Placental epithelial cell (primary cell): ENCODE measurements around the gene CMTM4. TPM values are rescaled to one million over a fixed set of nuclear protein-coding genes. Genes with fewer than 3 reads are reported as not detected.

ENCODE experiments used
- small RNA-seq: library from RNA; depleted of rRNA; stranded (forward); fragments of <200 nt; gene quantifications from one replicate; pipeline ENCODE3, GENCODE V24; 2012
- total RNA-seq: library from RNA; depleted of rRNA; stranded (reverse); fragments of >200 nt; gene quantifications from 2 replicates; pipeline ENCODE4 v1.2.3, GENCODE V29; 2012

Gene CMTM4
- 9.8 and 17.1 TPM in 2 replicates for total RNA-seq

DNA sequence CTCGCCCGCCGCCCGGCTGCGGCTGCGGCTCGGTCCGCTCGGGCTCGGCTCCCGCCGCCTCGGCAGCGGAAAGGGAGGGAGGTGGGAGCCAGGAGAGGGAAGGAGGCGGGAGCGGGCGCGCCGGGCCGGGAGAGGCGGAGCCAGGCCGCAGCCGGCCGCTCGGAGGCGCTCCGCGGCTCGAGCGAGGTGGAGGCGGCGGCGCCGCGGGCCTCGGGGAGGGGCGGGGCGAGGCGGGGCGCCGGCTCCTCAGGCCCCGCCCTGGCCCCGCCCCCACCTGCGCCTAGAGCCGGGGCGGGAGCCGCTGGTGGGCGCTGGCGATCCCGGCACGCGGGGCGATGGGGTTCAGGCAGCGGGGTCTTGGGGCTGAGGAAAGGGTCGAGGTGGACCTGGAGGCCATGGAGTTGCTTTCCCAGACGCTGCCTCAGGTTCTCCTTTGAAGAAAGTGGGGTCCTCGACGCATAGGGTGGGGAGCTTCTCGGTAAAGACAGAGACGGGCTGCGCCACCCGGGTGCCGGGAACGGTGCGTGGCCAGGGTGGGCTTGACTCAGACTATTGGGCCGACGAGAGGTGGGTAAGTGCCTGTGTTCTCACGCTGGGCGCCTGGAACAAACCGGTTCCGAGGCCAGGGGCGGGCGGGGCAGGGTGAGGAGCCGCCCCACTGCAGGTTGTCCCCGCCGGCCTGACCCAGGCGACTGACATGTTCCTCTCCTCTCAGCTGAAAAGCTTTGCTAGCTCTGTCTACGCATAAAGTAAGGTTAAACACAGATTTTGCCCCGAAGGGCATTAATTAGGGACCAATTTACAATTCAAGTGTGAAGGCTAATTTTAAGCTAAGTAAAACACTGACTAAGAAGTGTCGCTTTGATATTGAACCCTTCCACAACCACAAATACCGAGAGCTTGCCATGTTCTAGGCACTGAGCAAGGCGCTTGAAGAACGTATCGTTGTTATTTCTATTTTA lies at the start of gene CMTM4:
Gene CMTM4, minus strand, starts transcription at position 75 of the 962 bp plus-strand sequence. CDS start 218 bp downstream, outside the sequence.

DNA sequence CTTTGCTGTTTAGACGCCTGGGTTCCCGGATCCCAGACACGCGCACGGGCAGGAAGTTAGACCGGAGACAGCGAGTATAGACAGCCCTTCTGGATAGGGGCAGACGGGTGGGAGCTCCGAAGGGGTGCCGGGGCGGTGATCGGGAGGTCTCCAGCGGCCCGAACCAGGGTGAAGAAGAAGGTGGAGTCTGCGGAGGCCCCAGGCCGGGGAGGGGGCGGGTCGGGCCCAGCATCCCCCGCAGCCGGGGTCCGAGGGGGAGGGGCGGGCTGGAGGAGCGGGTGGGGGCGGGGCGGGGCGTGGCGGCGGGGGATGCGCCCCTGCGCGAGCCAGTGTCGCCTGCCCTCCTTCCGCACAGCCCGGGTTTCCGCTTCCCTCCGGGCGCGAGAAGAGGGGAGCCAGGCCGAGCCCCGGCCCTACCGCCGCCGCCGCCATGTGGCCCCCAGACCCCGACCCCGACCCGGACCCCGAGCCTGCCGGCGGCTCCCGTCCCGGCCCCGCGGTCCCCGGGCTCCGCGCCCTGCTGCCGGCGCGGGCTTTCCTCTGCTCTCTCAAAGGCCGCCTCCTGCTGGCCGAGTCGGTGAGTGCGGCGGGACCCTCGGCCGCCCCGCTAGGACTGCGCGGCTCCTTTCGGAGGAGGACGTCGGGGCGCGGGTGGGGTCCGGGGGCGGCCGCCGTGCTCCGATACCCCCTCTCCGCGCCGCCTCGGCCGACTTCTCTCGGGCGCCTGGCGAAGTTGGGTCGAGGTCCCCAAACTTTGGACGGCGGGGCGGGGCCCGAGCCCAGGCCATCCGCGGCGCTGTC lies 92.0 kb downstream of the CMTM4 start, which contains the start of gene CMTM3:
Gene CMTM3, plus strand, starts transcription at position 329 of the 801 bp plus-strand sequence. Its CDS starts 102 bp downstream, at position 431.

DNA sequence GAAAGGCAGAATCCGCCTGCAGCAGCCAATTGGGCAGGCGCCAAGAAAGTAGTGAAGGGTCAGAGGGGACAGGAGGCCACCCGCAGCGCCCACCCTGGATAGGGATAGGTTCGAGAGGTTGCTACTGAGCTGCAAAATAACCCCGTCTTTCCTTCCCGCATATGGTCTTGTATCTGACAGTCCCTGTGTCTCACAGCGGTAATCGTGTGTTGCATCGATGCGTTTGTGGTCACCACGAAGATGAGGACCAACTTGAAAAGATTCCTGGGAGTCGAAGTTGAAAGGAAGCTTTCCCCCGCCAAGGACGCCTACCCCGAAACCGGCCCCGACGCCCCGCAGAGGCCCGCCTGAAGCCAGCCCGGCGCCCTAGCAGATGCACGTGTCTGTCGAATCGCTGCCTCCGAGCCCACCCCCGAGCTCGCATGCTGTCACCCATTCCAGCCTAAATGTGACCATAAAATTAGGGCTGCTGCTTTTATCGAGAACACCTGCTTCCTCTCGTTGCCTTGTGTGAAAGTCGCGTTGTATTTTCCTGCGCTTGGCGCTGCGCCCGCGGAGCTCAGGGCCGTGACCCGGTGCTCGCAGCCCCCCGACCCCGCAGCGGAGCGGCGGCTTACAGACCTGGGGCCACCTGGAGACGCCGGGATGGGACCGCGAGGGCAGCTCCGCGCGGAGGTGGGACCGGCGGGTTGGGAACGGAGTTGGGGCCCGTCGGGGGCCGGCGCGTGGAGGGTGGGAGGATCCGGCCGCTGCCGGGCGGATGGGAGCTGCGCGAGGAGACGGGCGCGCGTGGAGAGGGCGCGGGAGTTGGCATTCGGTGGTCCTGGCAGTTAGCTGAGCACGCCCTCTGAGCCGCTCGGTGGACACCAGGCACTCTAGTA lies 117.7 kb downstream of the CMTM4 start, which contains the start of gene CMTM2:
Gene CMTM2, plus strand, starts transcription at position 813 of the 881 bp plus-strand sequence. CDS start 145 bp downstream, outside the sequence.

DNA sequence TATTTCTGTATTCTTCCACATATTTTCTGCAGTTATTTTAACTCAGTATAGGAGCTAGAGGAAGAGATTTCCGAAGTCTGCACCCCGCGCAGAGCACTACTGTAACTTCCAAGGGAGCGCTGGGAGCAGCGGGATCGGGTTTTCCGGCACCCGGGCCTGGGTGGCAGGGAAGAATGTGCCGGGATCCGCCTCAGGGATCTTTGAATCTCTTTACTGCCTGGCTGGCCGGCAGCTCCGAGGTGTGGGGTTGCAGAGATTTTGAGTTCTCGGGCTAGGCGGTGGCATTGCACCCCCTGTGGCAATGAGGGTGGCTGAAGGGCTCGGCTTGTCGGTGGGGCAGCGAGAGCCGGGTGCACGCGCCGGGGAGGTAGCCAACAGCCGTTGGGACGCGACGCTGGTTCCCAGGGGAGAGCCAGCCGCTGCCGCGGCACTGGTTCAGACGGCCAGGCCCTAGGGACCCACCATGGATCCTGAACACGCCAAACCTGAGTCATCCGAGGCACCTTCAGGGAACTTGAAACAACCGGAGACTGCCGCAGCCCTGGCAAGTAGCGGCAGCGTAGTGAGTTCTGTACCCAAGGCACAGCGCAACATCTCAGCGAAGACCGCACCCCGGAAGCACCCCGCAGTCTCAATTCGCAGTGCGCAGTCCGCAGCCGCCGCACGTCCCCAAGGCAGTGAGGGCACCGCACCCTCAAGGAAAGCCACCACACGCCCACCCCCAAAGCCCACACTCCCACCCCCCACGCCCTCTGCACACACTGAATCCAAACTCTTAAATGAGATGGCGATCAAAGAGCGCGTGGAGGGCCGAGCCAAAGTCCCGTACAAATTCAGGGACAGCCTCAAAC lies 130.3 kb downstream of the CMTM4 start, which contains the start of gene CMTM1:
Gene CMTM1, plus strand, starts transcription at position 389 of the 851 bp plus-strand sequence. Its CDS starts 75 bp downstream, at position 464.

Small RNA genes lying within 50 kb of the gene (small RNA-seq; reads per million reads assigned to genes)
- gene CKLF-CMTM1: not detected

Other genes with a start within 250 kb of the CMTM4 start
- 23.1 and 37.3 TPM in 2 replicates for gene TK2, start 146.6 kb downstream of the CMTM4 start, total RNA-seq
- gene CKLF, start 144.2 kb downstream of the CMTM4 start, total RNA-seq: 32.9 and 70.3 TPM in 2 replicates
- 2.1 and 6.7 TPM in 2 replicates for gene CMTM1, start 130.3 kb downstream of the CMTM4 start, total RNA-seq
- not detected in 2 replicates for gene CMTM2, start 117.3 kb downstream of the CMTM4 start, total RNA-seq
- 36.0 and 48.7 TPM in 2 replicates for gene CMTM3, start 92.0 kb downstream of the CMTM4 start, total RNA-seq
- 127 and 164 TPM in 2 replicates for gene DYNC1LI2, start 54.9 kb upstream of the CMTM4 start, total RNA-seq
- gene TERB1, start 104.8 kb upstream of the CMTM4 start, total RNA-seq: 0.79 TPM in 1 of 2 replicates, not detected in the other
- gene NAE1, start 134.2 kb upstream of the CMTM4 start, total RNA-seq: 40.0 and 43.1 TPM in 2 replicates
- gene CA7, start 147.7 kb upstream of the CMTM4 start, total RNA-seq: not detected in 2 replicates
- 5.1 and 6.7 TPM in 2 replicates for gene PDP2, start 183.8 kb upstream of the CMTM4 start, total RNA-seq
- gene CDH16, start 222.1 kb upstream of the CMTM4 start, total RNA-seq: under 0.01 and 0.11 TPM in 2 replicates
- gene RRAD, start 228.8 kb upstream of the CMTM4 start, total RNA-seq: 0.39 and 22.0 TPM in 2 replicates
- 63.2 and 110 TPM in 2 replicates for gene CIAO2B, start 237.7 kb upstream of the CMTM4 start, total RNA-seq
- 46.3 and 47.9 TPM in 2 replicates for gene CES2, start 238.8 kb upstream of the CMTM4 start, total RNA-seq